HTR-8/SVneo (cell line): ENCODE results near the gene PAF1.

Experiments
- DNase-seq: peaks from one replicate; pipeline ENCODE4 v3.0.0; 2011; ENCODE audit warnings: low spot score, mixed read lengths; ENCODE audit not compliant: insufficient read length
- FAIRE-seq: peaks from 2 replicates; lab custom pipeline; 2011; peaks lifted over from hg19 to GRCh38; lab: Jason Lieb, UNC

The PAF1 gene

GRCh38 chr19:39390751-39391437 lies at the start of gene PAF1, which contains the start of gene MED29:
TSS of gene PAF1 (minus strand) at chr19:39391106. CDS start at chr19:39390864, 242 bp downstream.
TSS of gene MED29 (plus strand) at chr19:39391378. CDS start at chr19:39391423, 45 bp downstream.
- DNase-seq (peak; percentile 98), FAIRE-seq (peak; percentile 99)

- DNase-seq (no peak), FAIRE-seq (no peak)
Measured at GRCh38 chr19:39438270-39438934, 47.5 kb upstream of the PAF1 start.

- FAIRE-seq (no peak), DNase-seq (no peak)
Measured at GRCh38 chr19:39436350-39436716, 45.4 kb upstream of the PAF1 start.

GRCh38 chr19:39435499-39436349 lies 44.8 kb upstream of the PAF1 start, which contains the start of gene RPS16:
TSS of gene RPS16 (minus strand) at chr19:39435949. CDS start at chr19:39435895, 54 bp downstream.
- FAIRE-seq (peak; percentile 48), DNase-seq (peak; percentile 89)

GRCh38 chr19:39434123-39435076 lies 43.5 kb upstream of the PAF1 start:
- FAIRE-seq, result no peak
- DNase-seq, result no peak

GRCh38 chr19:39433480-39434079 lies 42.7 kb upstream of the PAF1 start:
- DNase-seq, result no peak

GRCh38 chr19:39432677-39433025 lies 41.7 kb upstream of the PAF1 start:
- FAIRE-seq, result no peak
- no peak for DNase-seq

More at GRCh38 chr19:39433480-39434079, 42.7 kb upstream of the PAF1 start:
- no peak for FAIRE-seq

- no peak for FAIRE-seq
Measured at GRCh38 chr19:39430675-39431593, 40.0 kb upstream of the PAF1 start.

GRCh38 chr19:39428283-39429112 lies 37.6 kb upstream of the PAF1 start:
- peak; percentile 67 for DNase-seq

More at GRCh38 chr19:39430675-39431593, 40.0 kb upstream of the PAF1 start:
- DNase-seq, result peak; percentile 78

GRCh38 chr19:39427707-39428106 lies 36.8 kb upstream of the PAF1 start:
- FAIRE-seq, result no peak

More at GRCh38 chr19:39428283-39429112, 37.6 kb upstream of the PAF1 start:
- peak; percentile 72 for FAIRE-seq

GRCh38 chr19:39426170-39426569 lies 35.3 kb upstream of the PAF1 start:
- DNase-seq (no peak), FAIRE-seq (no peak)

More at GRCh38 chr19:39427707-39428106, 36.8 kb upstream of the PAF1 start:
- no peak for DNase-seq

- no peak for DNase-seq
- no peak for FAIRE-seq
Measured at GRCh38 chr19:39425744-39426143, 34.8 kb upstream of the PAF1 start.

GRCh38 chr19:39424934-39425333 lies 34.0 kb upstream of the PAF1 start:
- DNase-seq (no peak), FAIRE-seq (no peak)

- FAIRE-seq, result no peak
Measured at GRCh38 chr19:39423258-39424086, 32.6 kb upstream of the PAF1 start.

GRCh38 chr19:39422020-39422419 lies 31.1 kb upstream of the PAF1 start:
- DNase-seq (no peak), FAIRE-seq (no peak)

More at GRCh38 chr19:39423258-39424086, 32.6 kb upstream of the PAF1 start:
- no peak for DNase-seq

GRCh38 chr19:39420769-39421168 lies 29.9 kb upstream of the PAF1 start:
- no peak for FAIRE-seq
- no peak for DNase-seq
